ENCODE results near the gene MTA3.

DNA sequence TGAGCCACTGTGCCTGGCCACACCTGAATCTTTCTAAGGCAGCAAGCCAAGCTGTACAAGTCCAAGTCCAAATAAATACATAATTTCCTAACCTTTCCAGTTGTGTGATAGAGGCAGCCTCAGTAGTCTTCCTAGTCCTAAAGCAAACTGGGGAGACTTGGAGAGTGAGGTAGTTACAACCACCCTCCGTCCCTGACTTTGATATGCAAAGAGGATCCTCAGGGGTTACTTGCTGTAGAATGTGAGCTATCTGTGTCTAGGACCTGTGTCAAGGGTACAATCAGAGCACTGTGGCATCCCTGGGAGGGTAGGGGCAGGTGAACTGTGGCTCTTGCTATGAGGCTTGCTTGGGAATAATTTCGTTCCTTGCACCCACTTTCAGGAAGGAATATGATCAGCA, 46.4 kb upstream of the MTA3 start:
- TF ChIP-seq, protein P1, sequence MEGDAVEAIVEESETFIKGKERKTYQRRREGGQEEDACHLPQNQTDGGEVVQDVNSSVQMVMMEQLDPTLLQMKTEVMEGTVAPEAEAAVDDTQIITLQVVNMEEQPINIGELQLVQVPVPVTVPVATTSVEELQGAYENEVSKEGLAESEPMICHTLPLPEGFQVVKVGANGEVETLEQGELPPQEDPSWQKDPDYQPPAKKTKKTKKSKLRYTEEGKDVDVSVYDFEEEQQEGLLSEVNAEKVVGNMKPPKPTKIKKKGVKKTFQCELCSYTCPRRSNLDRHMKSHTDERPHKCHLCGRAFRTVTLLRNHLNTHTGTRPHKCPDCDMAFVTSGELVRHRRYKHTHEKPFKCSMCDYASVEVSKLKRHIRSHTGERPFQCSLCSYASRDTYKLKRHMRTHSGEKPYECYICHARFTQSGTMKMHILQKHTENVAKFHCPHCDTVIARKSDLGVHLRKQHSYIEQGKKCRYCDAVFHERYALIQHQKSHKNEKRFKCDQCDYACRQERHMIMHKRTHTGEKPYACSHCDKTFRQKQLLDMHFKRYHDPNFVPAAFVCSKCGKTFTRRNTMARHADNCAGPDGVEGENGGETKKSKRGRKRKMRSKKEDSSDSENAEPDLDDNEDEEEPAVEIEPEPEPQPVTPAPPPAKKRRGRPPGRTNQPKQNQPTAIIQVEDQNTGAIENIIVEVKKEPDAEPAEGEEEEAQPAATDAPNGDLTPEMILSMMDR (IDR thresholded peaks at IDR 0.05; ENCODE audit: low read depth, low read length, poor library complexity, severe bottlenecking): no peak
- TF ChIP-seq EZH2phosphoT487 (IDR thresholded peaks at IDR 0.05; ENCODE audit: borderline replicate concordance, low read length): no peak

Data from DOHH2 (cell line).